SK-N-SH (cell line): Measurements from ENCODE around the gene GPR68. TPM values are rescaled to one million over a fixed set of nuclear protein-coding genes. Genes with fewer than 3 reads are reported as not detected.
A peak's percentile ranks its signal among the peaks of the same experiment; 100 is the strongest.

Experiments
- CTCF ChIA-PET: fragments of 300-600, 350-600 bp; formaldehyde crosslinking; extraction: SDS; loops from one replicate; lab custom pipeline; 2021; lab: Yijun Ruan, JAX
- POLR2A ChIA-PET: fragments of 350-600 bp; sonication (Branson Sonifier 250); formaldehyde crosslinking; extraction: SDS; loops from one replicate; lab custom pipeline; 2020; ENCODE audit warnings: antibody characterized with exemption, inconsistent platforms; lab: Yijun Ruan, JAX
- DNase-seq: peaks from one replicate; pipeline ENCODE4 v3.0.0; 2012
- H2AFZ ChIP-seq: fragments of 200-600 bp; sonication (generic); 2 replicates; pipeline ENCODE4 v1.8.1; 2016; ENCODE audit warnings: antibody characterized with exemption, mild to moderate bottlenecking, low read depth
- H3F3A ChIP-seq: fragments of 200-600 bp; sonication (generic); replicated peaks from 2 replicates; pipeline ENCODE3; 2016; ENCODE audit warnings: antibody characterized with exemption, mild to moderate bottlenecking; ENCODE audit not compliant: insufficient read depth
- H3K27ac ChIP-seq, 2 experiments: fragments of 200-500 bp in 1 of 2; fragments of 200-600 bp in 1 of 2; sonication (Bioruptor generic) in 1 of 2; sonication (generic), shearing (Covaris generic) in 1 of 2; 2 replicates each; pipeline versions ENCODE4 v1.5.1 to v1.6.1; 2014 to 2016; ENCODE audit warnings: low read depth in 2 of 2, inconsistent platforms in 1 of 2, low read length in 1 of 2, mild to moderate bottlenecking in 1 of 2, mixed read lengths in 1 of 2
- H3K27me3 ChIP-seq: fragments of 200-600 bp; sonication (generic), shearing (Covaris generic); 2 replicates; pipeline ENCODE4 v1.6.1; 2016; ENCODE audit warnings: mixed run types; ENCODE audit not compliant: insufficient read depth
- H3K36me3 ChIP-seq, 2 experiments: fragments of 200-500 bp in 1 of 2; fragments of 200-600 bp in 1 of 2; sonication (Bioruptor generic) in 1 of 2; sonication (generic) in 1 of 2; replicated peaks in 1 of 2; 2 replicates each; pipeline versions ENCODE3 to v1.5.1; 2014 to 2016; ENCODE audit warnings: low read length in 1 of 2, mild to moderate bottlenecking in 1 of 2; ENCODE audit not compliant: insufficient read depth in 2 of 2, control insufficient read depth in 1 of 2
- H3K4me1 ChIP-seq, 2 experiments: fragments of 200-500 bp in 1 of 2; fragments of 200-600 bp in 1 of 2; sonication (Bioruptor generic) in 1 of 2; sonication (generic), shearing (Covaris generic) in 1 of 2; 2 replicates each; pipeline versions ENCODE4 v1.5.1 to v1.6.1; 2014 to 2016; ENCODE audit warnings: low read depth in 1 of 2, low read length in 1 of 2, mixed run types in 1 of 2; ENCODE audit not compliant: insufficient read depth in 2 of 2, control insufficient read depth in 1 of 2
- H3K4me2 ChIP-seq: fragments of 200-600 bp; sonication (generic), shearing (Covaris generic); 2 replicates; pipeline ENCODE4 v1.6.1; 2017; ENCODE audit warnings: mixed run types
- H3K4me3 ChIP-seq, 2 experiments: fragments of 200-500 bp in 1 of 2; fragments of 200-600 bp in 1 of 2; sonication (Bioruptor generic) in 1 of 2; sonication (generic), shearing (Covaris generic) in 1 of 2; 2 replicates each; pipeline versions ENCODE4 v1.5.1 to v1.8.1; 2014 to 2016; ENCODE audit warnings: low read depth in 2 of 2, inconsistent platforms in 1 of 2, low read length in 1 of 2, mild to moderate bottlenecking in 1 of 2, mixed read lengths in 1 of 2, moderate library complexity in 1 of 2
- H3K79me2 ChIP-seq: fragments of 200-600 bp; sonication (generic); 2 replicates; pipeline ENCODE4 v1.8.1; 2017; ENCODE audit warnings: mild to moderate bottlenecking; ENCODE audit not compliant: insufficient read depth
- H3K9ac ChIP-seq: fragments of 200-600 bp; sonication (generic); 2 replicates; pipeline ENCODE4 v1.6.1; 2017; ENCODE audit warnings: mixed run types
- H3K9me2 ChIP-seq: fragments of 200-600 bp; sonication (generic); 2 replicates; pipeline ENCODE4 v1.6.1; 2017; ENCODE audit warnings: mixed run types
- H3K9me3 ChIP-seq: fragments of 200-600 bp; sonication (generic); 2 replicates; pipeline ENCODE4 v1.6.1; 2017; ENCODE audit warnings: mixed run types, mild to moderate bottlenecking, moderate library complexity
- H4K20me1 ChIP-seq: fragments of 200-600 bp; sonication (generic); 2 replicates; pipeline ENCODE4 v1.6.1; 2017; ENCODE audit warnings: mild to moderate bottlenecking, mixed run types; ENCODE audit not compliant: insufficient read depth
- CHD2 ChIP-seq: fragments of 150-350 bp; IDR thresholded peaks from 2 replicates; pipeline ENCODE4 v1.6.1; 2018; ENCODE audit warnings: low read length; ENCODE audit not compliant: partially characterized antibody
- ELF1 ChIP-seq: IDR thresholded peaks from 2 replicates; pipeline ENCODE4 v1.4.0; 2012
- EP300 ChIP-seq, 2 experiments: IDR thresholded peaks; 2 replicates each; pipeline versions ENCODE4 v1.4.0 to v1.6.1; 2012; ENCODE audit warnings: borderline replicate concordance in 1 of 2, low read depth in 1 of 2, low read length in 1 of 2
- FOXM1 ChIP-seq: IDR thresholded peaks from 2 replicates; pipeline ENCODE4 v1.4.0; 2012; ENCODE audit warnings: low read depth, mild to moderate bottlenecking
- IRF3 ChIP-seq: fragments of 150-350 bp; IDR thresholded peaks from 2 replicates; pipeline ENCODE4 v1.6.1; 2016; ENCODE audit warnings: mild to moderate bottlenecking, low read depth, low read length
- JUND ChIP-seq: IDR thresholded peaks from 2 replicates; pipeline ENCODE4 v1.4.0; 2012
- NRF1 ChIP-seq: IDR thresholded peaks from 2 replicates; pipeline ENCODE4 v1.6.1; 2012; ENCODE audit warnings: low read depth, mild to moderate bottlenecking, low read length
- POLR2AphosphoS5 ChIP-seq: IDR thresholded peaks from 2 replicates; pipeline ENCODE4 v1.6.1; 2012; ENCODE audit warnings: low read depth, low read length
- RAD21 ChIP-seq: IDR thresholded peaks from 2 replicates; pipeline ENCODE4 v1.6.1; 2012; ENCODE audit warnings: mild to moderate bottlenecking, low read length
- REST ChIP-seq: IDR thresholded peaks from 2 replicates; pipeline ENCODE4 v1.6.1; 2012; ENCODE audit warnings: mild to moderate bottlenecking, low read depth, low read length, moderate library complexity
- RFX5 ChIP-seq: IDR thresholded peaks from 2 replicates; pipeline ENCODE4 v1.6.1; 2012; ENCODE audit warnings: mild to moderate bottlenecking, improper control_type of control experiment, low read length
- SIN3A ChIP-seq: IDR thresholded peaks from 2 replicates; pipeline ENCODE4 v1.6.1; 2012; ENCODE audit warnings: low read depth, mild to moderate bottlenecking, low read length, moderate library complexity, borderline replicate concordance
- SMC3 ChIP-seq: IDR thresholded peaks from 2 replicates; pipeline ENCODE4 v1.6.1; 2012; ENCODE audit warnings: low read depth, low read length, improper control_type of control experiment
- TAF1 ChIP-seq: IDR thresholded peaks from 2 replicates; pipeline ENCODE4 v1.6.1; 2012; ENCODE audit warnings: low read depth, mild to moderate bottlenecking, low read length, moderate library complexity, borderline replicate concordance
- TCF12 ChIP-seq: IDR thresholded peaks from 2 replicates; pipeline ENCODE4 v1.4.0; 2012
- TEAD4 ChIP-seq: IDR thresholded peaks from 2 replicates; pipeline ENCODE4 v1.4.0; 2012; ENCODE audit warnings: mild to moderate bottlenecking, borderline replicate concordance; ENCODE audit not compliant: insufficient read depth
- USF1 ChIP-seq: IDR thresholded peaks from 2 replicates; pipeline ENCODE4 v1.4.0; 2012; ENCODE audit warnings: low read depth, borderline replicate concordance
- USF2 ChIP-seq: fragments of 150-350 bp; IDR thresholded peaks from 2 replicates; pipeline ENCODE4 v1.6.1; 2017; ENCODE audit warnings: antibody characterized with exemption, low read length, low read depth, borderline replicate concordance
- ZBTB33 ChIP-seq: IDR thresholded peaks from 2 replicates; pipeline ENCODE4 v1.4.0; 2012; ENCODE audit warnings: low read depth, borderline replicate concordance
- WGBS: methylation state at CpG from one replicate; pipeline ENCODE4 v1.1.6; 2017; ENCODE audit warnings: low lambda C conversion rate; 5-methylcytosine and 5-hydroxymethylcytosine counted together
- polyA plus RNA-seq, 3 experiments: library from polyadenylated mRNA; depleted of rRNA; stranded (reverse); fragments of >200 nt; gene quantifications; 2 replicates each; pipeline ENCODE4 v1.2.3, GENCODE V29; 2012

Gene GPR68
- polyA plus RNA-seq, 1 of the 3 experiments (the other 2 are of a cell fraction) = 0.18 TPM

GRCh38 chr14:91271639-91272038 is 27.1 kb upstream of the GPR68 start:
- peak; percentile 41 for DNase-seq
- Histone ChIP-seq H3K4me3 (no peak overlapping the region), H3F3A (no peaks in the 10 kb centered on the region), H3K4me1 (peaks cover 0 to 10% of the 10 kb centered on the region in 2 experiments; a peak in 1 of 4 replicates), H3K27me3 (no peaks in the 10 kb centered on the region), H3K27ac (peak overlapping the region in 1 of 2 experiments; percentile 35; a peak in 2 of 4 replicates), H3K36me3 (no peaks in the 10 kb centered on the region), H3K9me2 (no peaks in the 10 kb centered on the region), H2AFZ (no peak overlapping the region), H3K9ac (no peak overlapping the region), H3K9me3 (no peaks in the 10 kb centered on the region), H4K20me1 (no peaks in the 10 kb centered on the region), H3K79me2 (no peaks in the 10 kb centered on the region), H3K4me2 (no peak overlapping the region)
- WGBS = 95% methylated on average over 8 of the region's 9 CpGs
- no peak for TF ChIP-seq IRF3
- TF ChIP-seq TEAD4 = no peak
- no peak for TF ChIP-seq FOXM1
- no peak for TF ChIP-seq ELF1
- no peak for TF ChIP-seq NRF1
- TF ChIP-seq JUND = no peak
- TF ChIP-seq EP300 (IDR thresholded peaks at IDR 0.05; ENCODE audit: borderline replicate concordance in 1 of 2, low read depth in 1 of 2, low read length in 1 of 2) = no peak
- no peak for TF ChIP-seq REST
- no peak for TF ChIP-seq RFX5
- no peak for TF ChIP-seq TCF12
- TF ChIP-seq CHD2 = no peak
- no peak for TF ChIP-seq TAF1
- no peak for TF ChIP-seq SIN3A
- POLR2A ChIA-PET = no interaction called here
- CTCF ChIA-PET = interaction anchor here (1.5 to 2.0 kb wide), 2 partner anchors 11 to 94 kb away, joined by 3 to 7 read pairs; no protein-coding TSS in a partner anchor

- no peaks in the 10 kb centered on the region for H3K27me3 ChIP-seq
- no peaks in the 10 kb centered on the region for H3K9me3 ChIP-seq
- no peaks in the 10 kb centered on the region for H3F3A ChIP-seq
- no peaks in the 10 kb centered on the region for H4K20me1 ChIP-seq
- H3K36me3 ChIP-seq = no peaks in the 10 kb centered on the region
- H3K9ac ChIP-seq = no peak overlapping the region
- no peak overlapping the region for H3K27ac ChIP-seq
- POLR2A ChIA-PET = no interaction called here
- no peak overlapping the region for H3K4me2 ChIP-seq
- H3K4me3 ChIP-seq = no peak overlapping the region
- WGBS = 76% methylated on average over 8 of the region's 8 CpGs
- no peak overlapping the region for H2AFZ ChIP-seq
- no peaks in the 10 kb centered on the region for H3K9me2 ChIP-seq
- no peaks in the 10 kb centered on the region for H3K79me2 ChIP-seq
- peak; percentile 46 for DNase-seq
- H3K4me1 ChIP-seq = peaks cover 0 to 10% of the 10 kb centered on the region in 2 experiments; a peak in 1 of 4 replicates
- CTCF ChIA-PET = interaction anchor here (2.0 kb wide), 1 partner anchor 12 kb away, joined by 7 read pairs; no protein-coding TSS in a partner anchor
- TF ChIP-seq ZBTB33 = no peak
- no peak for TF ChIP-seq RAD21
- TF ChIP-seq POLR2AphosphoS5 = no peak
- no peak for TF ChIP-seq TAF1
- TF ChIP-seq SMC3 = no peak
- no peak for TF ChIP-seq USF2
- no peak for TF ChIP-seq USF1
- no peak for TF ChIP-seq CHD2
Observed at GRCh38 chr14:91270619-91271018, 26.1 kb upstream of the GPR68 start.
